ENCODE measurements around the gene SLC7A8. TPM values are rescaled to one million over a fixed set of nuclear protein-coding genes. Genes with fewer than 3 reads are reported as not detected.

Gene SLC7A8
- total RNA-seq, 2 experiments from 2014 or later, result 0.83 to 1.7 TPM

- Mint-ChIP-seq H3K9me3 (no peaks in the 10 kb centered on the region), H3K4me3 (no peak overlapping the region), H3K27ac (no peak overlapping the region), H3K36me3 (no peaks in the 10 kb centered on the region), H3K27me3 (peaks cover 21% of the 10 kb centered on the region), H3K4me1 (ENCODE audit: low read depth) (no peaks in the 10 kb centered on the region)
- POLR2A ChIA-PET, result no interaction called here
- DNase-seq, result no peak
- CTCF ChIA-PET, result interaction anchor here (0.8 to 11.2 kb wide), 5 partner anchors 57 to 113 kb away, joined by 3 to 223 read pairs (median 8); partner anchors contain the start of gene CEBPE
- intact Hi-C loops (cut with micrococcal nuclease), result loop anchor here (10.0 kb wide), 1 partner anchor 197 kb away; the partner anchor contains the start of gene AJUBA
Measured at GRCh38 chr14:23181946-23182345, 1.5 kb downstream of the SLC7A8 start.

GRCh38 chr14:23181453-23181852, 2.0 kb downstream of the SLC7A8 start:
- intact Hi-C loops (cut with micrococcal nuclease), result loop anchor here (10.0 kb wide), 1 partner anchor 197 kb away; the partner anchor contains the start of gene AJUBA
- Mint-ChIP-seq H3K4me1 (ENCODE audit: low read depth) (no peaks in the 10 kb centered on the region), H3K9me3 (no peaks in the 10 kb centered on the region), H3K36me3 (no peaks in the 10 kb centered on the region), H3K27ac (no peak overlapping the region), H3K4me3 (no peak overlapping the region), H3K27me3 (peaks cover 21% of the 10 kb centered on the region)
- CTCF ChIA-PET, result interaction anchor here (0.8 to 11.2 kb wide), 4 partner anchors 57 to 113 kb away, joined by 3 to 223 read pairs (median 8); partner anchors contain the start of gene CEBPE
- DNase-seq, result no peak
- POLR2A ChIA-PET, result no interaction called here

- ChIA-PET POLR2A (interaction anchor here (0.6 kb wide), 1 partner anchor 38 kb away, joined by 3 read pairs; no protein-coding TSS in a partner anchor), CTCF (interaction anchor here (1.4 to 6.2 kb wide), 6 partner anchors 9 to 119 kb away, joined by 4 to 47 read pairs (median 8); no protein-coding TSS in a partner anchor)
- H3K4me3 Mint-ChIP-seq, result no peak overlapping the region
Measured at GRCh38 chr14:23177181-23177580, 6.3 kb downstream of the SLC7A8 start.

GRCh38 chr14:23175823-23176222, 7.6 kb downstream of the SLC7A8 start:
- Mint-ChIP-seq H3K9me3 (no peaks in the 10 kb centered on the region), H3K4me3 (no peak overlapping the region), H3K27me3 (peaks cover 18% of the 10 kb centered on the region), H3K36me3 (no peaks in the 10 kb centered on the region), H3K4me1 (ENCODE audit: low read depth) (peaks cover 6% of the 10 kb centered on the region), H3K27ac (no peak overlapping the region)
- intact Hi-C loops (cut with micrococcal nuclease), result no loop called here
- POLR2A ChIA-PET, result no interaction called here
- DNase-seq, result no peak
- CTCF ChIA-PET, result interaction anchor here (0.9 to 6.2 kb wide), 6 partner anchors 11 to 99 kb away, joined by 3 to 47 read pairs (median 8); no protein-coding TSS in a partner anchor

More at GRCh38 chr14:23177181-23177580, 6.3 kb downstream of the SLC7A8 start:
- no peak for DNase-seq
- peaks cover 23% of the 10 kb centered on the region for H3K27me3 Mint-ChIP-seq
- intact Hi-C loops (cut with micrococcal nuclease), result no loop called here
- no peaks in the 10 kb centered on the region for H3K36me3 Mint-ChIP-seq
- no peaks in the 10 kb centered on the region for H3K9me3 Mint-ChIP-seq
- H3K4me1 Mint-ChIP-seq (ENCODE audit: low read depth), result peaks cover 4% of the 10 kb centered on the region
- H3K27ac Mint-ChIP-seq, result no peak overlapping the region

- Mint-ChIP-seq H3K9me3 (no peaks in the 10 kb centered on the region), H3K36me3 (no peaks in the 10 kb centered on the region), H3K4me1 (ENCODE audit: low read depth) (peaks cover 6% of the 10 kb centered on the region), H3K27me3 (peaks cover 10% of the 10 kb centered on the region), H3K27ac (no peak overlapping the region), H3K4me3 (no peak overlapping the region)
- POLR2A ChIA-PET, result no interaction called here
- intact Hi-C loops (cut with micrococcal nuclease), result no loop called here
- CTCF ChIA-PET, result interaction anchor here (3.0 to 6.2 kb wide), 2 partner anchors 12 to 53 kb away, joined by 14 to 47 read pairs; no protein-coding TSS in a partner anchor
- no peak for DNase-seq
Measured at GRCh38 chr14:23174296-23175184, 8.9 kb downstream of the SLC7A8 start.

- H3K9me3 Mint-ChIP-seq, result no peaks in the 10 kb centered on the region
- peaks cover 5% of the 10 kb centered on the region for H3K27me3 Mint-ChIP-seq
- ChIA-PET POLR2A (no interaction called here), CTCF (interaction anchor here (0.7 to 6.2 kb wide), 4 partner anchors 12 to 202 kb away, joined by 3 to 47 read pairs (median 8); no protein-coding TSS in a partner anchor)
- no peaks in the 10 kb centered on the region for H3K36me3 Mint-ChIP-seq
- no peak overlapping the region for H3K4me3 Mint-ChIP-seq
- H3K27ac Mint-ChIP-seq, result no peak overlapping the region
- DNase-seq, result no peak
- intact Hi-C loops (cut with micrococcal nuclease), result no loop called here
- H3K4me1 Mint-ChIP-seq (ENCODE audit: low read depth), result peaks cover 6% of the 10 kb centered on the region
Measured at GRCh38 chr14:23173796-23174195, 9.7 kb downstream of the SLC7A8 start.

- no peaks in the 10 kb centered on the region for H3K36me3 Mint-ChIP-seq
- CTCF ChIA-PET, result interaction anchor here (0.6 to 3.0 kb wide), 6 partner anchors 11 to 201 kb away, joined by 3 to 14 read pairs (median 4); no protein-coding TSS in a partner anchor
- H3K9me3 Mint-ChIP-seq, result no peaks in the 10 kb centered on the region
- peaks cover 6% of the 10 kb centered on the region for H3K4me1 Mint-ChIP-seq (ENCODE audit: low read depth)
- DNase-seq, result no peak
- intact Hi-C loops (cut with micrococcal nuclease), result no loop called here
- H3K27ac Mint-ChIP-seq, result no peak overlapping the region
- H3K4me3 Mint-ChIP-seq, result no peak overlapping the region
- POLR2A ChIA-PET, result no interaction called here
- H3K27me3 Mint-ChIP-seq, result peaks cover 5% of the 10 kb centered on the region
Measured at GRCh38 chr14:23173031-23173430, 10.4 kb downstream of the SLC7A8 start.

GRCh38 chr14:23172574-23172973, 10.9 kb downstream of the SLC7A8 start:
- H3K4me3 Mint-ChIP-seq, result no peak overlapping the region
- ChIA-PET POLR2A (no interaction called here), CTCF (interaction anchor here (0.6 to 3.0 kb wide), 4 partner anchors 14 to 104 kb away, joined by 4 to 14 read pairs (median 8); no protein-coding TSS in a partner anchor)
- no peak overlapping the region for H3K27ac Mint-ChIP-seq
- no peak for DNase-seq
- H3K27me3 Mint-ChIP-seq, result peaks cover 5% of the 10 kb centered on the region
- intact Hi-C loops (cut with micrococcal nuclease), result no loop called here
- no peaks in the 10 kb centered on the region for H3K9me3 Mint-ChIP-seq
- H3K36me3 Mint-ChIP-seq, result no peaks in the 10 kb centered on the region
- H3K4me1 Mint-ChIP-seq (ENCODE audit: low read depth), result peaks cover 6% of the 10 kb centered on the region

GRCh38 chr14:23172096-23172495, 11.4 kb downstream of the SLC7A8 start:
- H3K4me3 Mint-ChIP-seq, result no peak overlapping the region
- CTCF ChIA-PET, result interaction anchor here (1.1 to 1.9 kb wide), 2 partner anchors 51 to 103 kb away, joined by 4 to 10 read pairs; no protein-coding TSS in a partner anchor
- no peak overlapping the region for H3K27ac Mint-ChIP-seq
- no peaks in the 10 kb centered on the region for H3K36me3 Mint-ChIP-seq
- POLR2A ChIA-PET, result no interaction called here
- intact Hi-C loops (cut with micrococcal nuclease), result no loop called here
- H3K27me3 Mint-ChIP-seq, result peaks cover 2% of the 10 kb centered on the region
- H3K4me1 Mint-ChIP-seq (ENCODE audit: low read depth), result peaks cover 6% of the 10 kb centered on the region
- DNase-seq, result no peak
- no peaks in the 10 kb centered on the region for H3K9me3 Mint-ChIP-seq

GRCh38 chr14:23171222-23171975, 12.1 kb downstream of the SLC7A8 start:
- no peak for DNase-seq
- Mint-ChIP-seq H3K27me3 (peaks cover 4% of the 10 kb centered on the region), H3K4me1 (ENCODE audit: low read depth) (peaks cover 6% of the 10 kb centered on the region), H3K9me3 (no peaks in the 10 kb centered on the region), H3K4me3 (no peak overlapping the region), H3K36me3 (no peaks in the 10 kb centered on the region), H3K27ac (no peak overlapping the region)
- ChIA-PET CTCF (interaction anchor here (0.6 to 1.9 kb wide), 2 partner anchors 41 to 51 kb away, joined by 6 to 10 read pairs; no protein-coding TSS in a partner anchor), POLR2A (no interaction called here)
- intact Hi-C loops (cut with micrococcal nuclease), result no loop called here

GRCh38 chr14:23169622-23170021, 13.8 kb downstream of the SLC7A8 start:
- Mint-ChIP-seq H3K4me3 (no peak overlapping the region), H3K36me3 (no peaks in the 10 kb centered on the region), H3K27me3 (peaks cover 5% of the 10 kb centered on the region), H3K4me1 (ENCODE audit: low read depth) (peaks cover 6% of the 10 kb centered on the region), H3K27ac (no peak overlapping the region), H3K9me3 (no peaks in the 10 kb centered on the region)
- ChIA-PET CTCF (interaction anchor here (1.9 kb wide), 1 partner anchor 49 kb away, joined by 5 read pairs; no protein-coding TSS in a partner anchor), POLR2A (no interaction called here)
- no peak for DNase-seq
- intact Hi-C loops (cut with micrococcal nuclease), result no loop called here

Measured in activated CD4-positive, alpha-beta memory T cell treated with anti-CD3 and anti-CD28 coated beads for 36 hours (primary cell).